ENCODE data around the gene VSIG10. TPM values are rescaled to one million over a fixed set of nuclear protein-coding genes. Genes with fewer than 3 reads are reported as not detected.

Gene VSIG10
- total RNA-seq, 1 experiment from 2014 or later: 97.4 TPM

GRCh38 chr12:118034429-118035189 lies 69.2 kb downstream of the VSIG10 start:
- no peak overlapping the region for H3K56ac ChIP-seq (ENCODE audit: insufficient read length, low read depth, low read length)
- H3K23ac ChIP-seq (ENCODE audit: insufficient read length, low read depth, low read length): no peak overlapping the region
- no peak overlapping the region for H3K18ac ChIP-seq (ENCODE audit: insufficient read length, low read depth, low read length)
- H4K5ac ChIP-seq (ENCODE audit: insufficient read length, low read depth, low read length): no peak overlapping the region
- WGBS (ENCODE audit: extremely low coverage, insufficient read length, low lambda C conversion rate): no CpG with 5 or more reads among the region's 5 CpGs
- no peak overlapping the region for H4K91ac ChIP-seq (ENCODE audit: insufficient read length, low read depth, low read length)
- H3K4me1 ChIP-seq (ENCODE audit: insufficient read depth, low read length): no peaks in the 10 kb centered on the region
- Mint-ChIP-seq H3K9me3 (no peaks in the 10 kb centered on the region; a peak in 1 of 5 replicates), H3K4me3 (no peak overlapping the region), H3K4me1 (peaks cover 0 to 13% of the 10 kb centered on the region in 2 experiments; a peak in 2 of 4 replicates), H3K27me3 (ENCODE audit: low read depth) (no peaks in the 10 kb centered on the region), H3K36me3 (ENCODE audit: insufficient read depth in 1 of 3, low read depth in 3 of 3) (peaks cover 39 to 90% (median 80%) of the 10 kb centered on the region in 3 experiments), H3K27ac (peak overlapping the region; percentile 45 to 68 (median 59); a peak in 4 of 7 replicates)
- no peak overlapping the region for H2BK20ac ChIP-seq (ENCODE audit: low read depth, low read length, poor library complexity, severe bottlenecking)
- no peak overlapping the region for H2BK15ac ChIP-seq (ENCODE audit: low read depth, low read length)
- H3K4me2 ChIP-seq (ENCODE audit: insufficient read depth, insufficient read length, low read length): no peak overlapping the region
- no peak overlapping the region for H3K27ac ChIP-seq (ENCODE audit: insufficient read length, low read depth, low read length)
- H2AFZ ChIP-seq (ENCODE audit: low read length): no peak overlapping the region
- no peaks in the 10 kb centered on the region; the same call in 1 of the 2 replicates for H3K79me2 ChIP-seq (ENCODE audit: insufficient read depth, low read length)
- no peak overlapping the region for H2BK5ac ChIP-seq (ENCODE audit: insufficient read length, low read length)
- no peak overlapping the region for H4K8ac ChIP-seq (replicated peaks; ENCODE audit: insufficient read length, low read depth, low read length)
- peak; percentile 54 for TF ChIP-seq CTCF (conservative IDR thresholded peaks at IDR 0.05)
- no peak overlapping the region for H2BK12ac ChIP-seq (ENCODE audit: insufficient read length, low read depth, low read length)
- no peaks in the 10 kb centered on the region for H4K20me1 ChIP-seq (ENCODE audit: control insufficient read depth, insufficient read depth, insufficient read length)
- H3K14ac ChIP-seq (ENCODE audit: insufficient read depth, low read length): no peak overlapping the region
- DNase-seq: peak; percentile 55
- no peaks in the 10 kb centered on the region for H3K9me3 ChIP-seq (ENCODE audit: control insufficient read depth, low read depth, low read length)
- H3K27me3 ChIP-seq (ENCODE audit: insufficient read depth, low read length): no peaks in the 10 kb centered on the region
- no peak overlapping the region for H3K9ac ChIP-seq (ENCODE audit: extremely low read depth, insufficient read length, low read length)
- no peak overlapping the region for H3T11ph ChIP-seq (ENCODE audit: low read length)
- no peak overlapping the region for H2AK5ac ChIP-seq (ENCODE audit: insufficient read length, low read length)
- H3K23me2 ChIP-seq (ENCODE audit: insufficient read length, low read depth, low read length, poor library complexity, severe bottlenecking): no peaks in the 10 kb centered on the region
- H3K4ac ChIP-seq (ENCODE audit: low read depth, low read length): no peak overlapping the region
- no peak overlapping the region for H2BK120ac ChIP-seq (ENCODE audit: low read depth, low read length, poor library complexity, severe bottlenecking)
- no peaks in the 10 kb centered on the region for H3K79me1 ChIP-seq (ENCODE audit: insufficient read depth, low read depth, low read length, poor library complexity, severe bottlenecking)

All from H9 (cell line).